ENCODE results near the gene SMC6. TPM values are rescaled to one million over a fixed set of nuclear protein-coding genes. Genes with fewer than 3 reads are reported as not detected.

SMC6 gene
- total RNA-seq, 4 donors from 2014 or later: 15.7 to 49.1 (median 36.2) TPM

DNA sequence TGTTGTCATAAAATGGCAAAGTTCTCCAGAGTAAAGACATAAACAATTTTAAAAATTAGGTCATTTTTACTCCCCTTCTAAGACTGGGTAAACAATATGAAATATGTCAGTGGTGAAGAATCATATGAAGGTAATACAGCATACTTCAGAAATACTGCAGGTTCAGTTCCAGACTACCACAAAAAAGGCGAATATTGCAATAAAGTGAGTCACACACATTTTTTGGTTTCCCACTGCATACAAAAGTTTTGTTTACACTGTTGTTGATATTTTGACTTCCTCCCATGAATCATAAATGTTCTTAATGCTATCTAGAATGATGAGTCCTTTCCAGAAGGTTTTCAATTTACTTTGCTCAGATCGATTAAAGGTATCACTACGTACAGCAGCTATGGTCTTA lies 73.5 kb downstream of the SMC6 start:
- H3K36me3 ChIP-seq: peaks cover 0 to 39% (median 6%) of the 10 kb centered on the region in 4 donors
- no peak overlapping the region for H3K27ac ChIP-seq
- in situ Hi-C loops (cut with MboI; ENCODE audit: low pct_ligation_motif_present in 1 of 4, low pct_unique_long_range_greater_than_20kb in 1 of 4, low sequenced_read_pairs in 3 of 4) (no loop called here), intact Hi-C loops (cut with DNase I; ENCODE audit: low total_unique reads) (no loop called here)
- no peaks in the 10 kb centered on the region for H3K27me3 ChIP-seq
- 90 to 94% methylated on average over 3 of the region's 3 CpGs for WGBS, 2 donors (ENCODE audit: low coverage in 1 of 2)
- H3K4me3 ChIP-seq: no peak overlapping the region
- TF ChIP-seq, protein P1, sequence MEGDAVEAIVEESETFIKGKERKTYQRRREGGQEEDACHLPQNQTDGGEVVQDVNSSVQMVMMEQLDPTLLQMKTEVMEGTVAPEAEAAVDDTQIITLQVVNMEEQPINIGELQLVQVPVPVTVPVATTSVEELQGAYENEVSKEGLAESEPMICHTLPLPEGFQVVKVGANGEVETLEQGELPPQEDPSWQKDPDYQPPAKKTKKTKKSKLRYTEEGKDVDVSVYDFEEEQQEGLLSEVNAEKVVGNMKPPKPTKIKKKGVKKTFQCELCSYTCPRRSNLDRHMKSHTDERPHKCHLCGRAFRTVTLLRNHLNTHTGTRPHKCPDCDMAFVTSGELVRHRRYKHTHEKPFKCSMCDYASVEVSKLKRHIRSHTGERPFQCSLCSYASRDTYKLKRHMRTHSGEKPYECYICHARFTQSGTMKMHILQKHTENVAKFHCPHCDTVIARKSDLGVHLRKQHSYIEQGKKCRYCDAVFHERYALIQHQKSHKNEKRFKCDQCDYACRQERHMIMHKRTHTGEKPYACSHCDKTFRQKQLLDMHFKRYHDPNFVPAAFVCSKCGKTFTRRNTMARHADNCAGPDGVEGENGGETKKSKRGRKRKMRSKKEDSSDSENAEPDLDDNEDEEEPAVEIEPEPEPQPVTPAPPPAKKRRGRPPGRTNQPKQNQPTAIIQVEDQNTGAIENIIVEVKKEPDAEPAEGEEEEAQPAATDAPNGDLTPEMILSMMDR (IDR thresholded peaks at IDR 0.05): no peak
- no peak for TF ChIP-seq POLR2A (IDR thresholded peaks at IDR 0.05)
- TF ChIP-seq POLR2AphosphoS5 (IDR thresholded peaks at IDR 0.05): no peak
- TF ChIP-seq EP300 (IDR thresholded peaks at IDR 0.05; ENCODE audit: low read depth): no peak
- no peaks in the 10 kb centered on the region for H3K9me3 ChIP-seq
- DNase-seq: no peak
- no peaks in the 10 kb centered on the region for H3K4me1 ChIP-seq

DNA sequence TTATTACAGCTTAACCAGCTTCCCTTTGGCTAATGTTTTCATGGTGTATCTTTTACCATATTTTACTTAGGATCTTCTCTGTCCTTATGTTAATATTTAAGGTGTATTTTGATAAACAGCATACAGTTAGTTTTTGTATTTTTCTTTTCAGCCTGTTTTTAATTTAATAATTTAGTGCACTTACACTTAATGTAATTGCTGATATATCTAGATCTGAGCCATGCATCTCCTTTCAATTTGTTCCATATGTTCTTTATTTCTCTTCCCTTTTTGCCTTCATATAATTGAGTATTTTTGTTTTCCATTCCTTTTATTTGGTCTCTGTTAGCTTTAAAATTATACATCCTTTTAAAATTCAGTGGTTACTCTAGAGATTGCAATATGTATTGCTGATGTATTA lies 78.8 kb downstream of the SMC6 start:
- Histone ChIP-seq H3K36me3 (peaks cover 0 to 23% (median 4%) of the 10 kb centered on the region in 4 donors), H3K27me3 (no peaks in the 10 kb centered on the region), H3K4me3 (no peak overlapping the region), H3K27ac (no peak overlapping the region), H3K9me3 (no peaks in the 10 kb centered on the region), H3K4me1 (no peaks in the 10 kb centered on the region)
- TF ChIP-seq POLR2A (IDR thresholded peaks at IDR 0.05) (no peak), EP300 (IDR thresholded peaks at IDR 0.05; ENCODE audit: low read depth) (no peak), POLR2AphosphoS5 (IDR thresholded peaks at IDR 0.05) (no peak)
- TF ChIP-seq, protein P1 (IDR thresholded peaks at IDR 0.05): no peak
- in situ Hi-C loops (cut with MboI; ENCODE audit: low pct_ligation_motif_present in 1 of 4, low pct_unique_long_range_greater_than_20kb in 1 of 4, low sequenced_read_pairs in 3 of 4): loop anchor here in 2 of 4 donors (25.0 kb wide), 2 partner anchors 213 to 913 kb away; no protein-coding TSS in a partner anchor
- DNase-seq: no peak
- intact Hi-C loops (cut with DNase I; ENCODE audit: low total_unique reads): no loop called here

DNA sequence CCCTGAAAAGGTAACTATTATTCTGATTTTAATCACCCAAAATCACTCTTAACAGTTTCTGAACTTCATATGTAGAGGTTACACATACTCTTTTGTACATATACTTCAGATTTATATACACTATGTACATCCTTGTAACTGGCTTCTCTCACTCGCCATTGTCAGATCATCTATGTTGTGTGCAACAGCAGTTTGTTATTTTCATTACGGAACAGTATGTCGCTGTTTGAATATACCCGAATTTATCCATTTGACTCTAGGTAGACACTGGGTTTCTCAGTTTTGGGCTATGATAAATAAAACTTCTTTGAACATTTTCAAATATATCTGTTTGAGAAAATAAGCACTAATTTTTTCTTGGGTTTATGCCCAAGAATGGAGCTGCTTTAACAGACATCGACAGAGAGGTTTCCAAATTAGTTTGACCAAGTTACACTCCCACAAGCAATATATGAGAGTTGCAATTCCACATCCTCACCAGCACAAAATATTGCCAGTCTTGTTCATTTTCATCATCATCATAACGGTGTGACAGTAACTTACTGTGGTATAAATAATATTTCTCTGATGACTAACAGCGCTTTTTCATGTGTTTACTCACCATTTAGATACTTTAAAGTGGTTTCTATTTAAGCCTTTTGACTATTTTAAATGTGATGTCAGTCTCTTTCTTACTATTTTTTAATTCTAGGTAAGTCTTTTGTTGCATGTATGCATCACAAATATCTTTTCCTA lies 80.9 kb downstream of the SMC6 start:
- intact Hi-C loops (cut with DNase I; ENCODE audit: low total_unique reads) (no loop called here), in situ Hi-C loops (cut with MboI; ENCODE audit: low pct_ligation_motif_present in 1 of 4, low pct_unique_long_range_greater_than_20kb in 1 of 4, low sequenced_read_pairs in 3 of 4) (loop anchor here in 2 of 4 donors (25.0 kb wide), 2 partner anchors 210 to 910 kb away; no protein-coding TSS in a partner anchor)
- peaks cover 0 to 23% (median 9%) of the 10 kb centered on the region in 4 donors for H3K36me3 ChIP-seq
- no peaks in the 10 kb centered on the region for H3K9me3 ChIP-seq
- TF ChIP-seq, protein P1 (IDR thresholded peaks at IDR 0.05): no peak
- TF ChIP-seq EP300 (IDR thresholded peaks at IDR 0.05; ENCODE audit: low read depth): no peak
- TF ChIP-seq POLR2AphosphoS5 (IDR thresholded peaks at IDR 0.05): no peak
- TF ChIP-seq POLR2A (IDR thresholded peaks at IDR 0.05): no peak
- no peaks in the 10 kb centered on the region for H3K4me1 ChIP-seq
- no peak overlapping the region for H3K4me3 ChIP-seq
- no peak for DNase-seq
- 76 to 77% methylated on average over 7 of the region's 7 CpGs for WGBS, 2 donors (ENCODE audit: low coverage in 1 of 2)
- no peaks in the 10 kb centered on the region for H3K27me3 ChIP-seq
- no peak overlapping the region for H3K27ac ChIP-seq

DNA sequence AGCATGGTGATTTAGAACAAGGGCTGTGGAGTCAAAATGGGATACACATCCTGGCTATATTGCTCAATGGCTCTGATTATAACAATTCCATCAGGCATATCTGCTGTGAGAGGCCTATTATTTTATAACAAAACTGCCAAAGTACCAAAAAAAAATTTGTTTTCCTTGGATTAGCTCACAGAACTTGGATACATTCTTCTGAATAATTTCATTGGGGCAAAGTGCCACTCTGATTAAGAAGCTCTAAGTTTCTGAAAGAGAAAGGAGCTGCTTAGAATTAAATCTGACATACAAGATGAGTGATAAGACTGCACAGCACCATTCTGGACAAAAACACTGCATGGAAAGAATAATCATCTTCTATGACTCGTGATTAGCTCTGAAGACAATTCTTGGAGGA lies 85.7 kb downstream of the SMC6 start:
- Histone ChIP-seq H3K9me3 (no peaks in the 10 kb centered on the region), H3K27ac (no peak overlapping the region), H3K36me3 (peaks cover 0 to 39% (median 18%) of the 10 kb centered on the region in 4 donors), H3K4me3 (no peak overlapping the region), H3K4me1 (no peaks in the 10 kb centered on the region), H3K27me3 (no peaks in the 10 kb centered on the region)
- no peak for TF ChIP-seq POLR2AphosphoS5 (IDR thresholded peaks at IDR 0.05)
- TF ChIP-seq EP300 (IDR thresholded peaks at IDR 0.05; ENCODE audit: low read depth): no peak
- no peak for TF ChIP-seq POLR2A (IDR thresholded peaks at IDR 0.05)
- TF ChIP-seq, protein P1 (IDR thresholded peaks at IDR 0.05): no peak
- WGBS, 2 donors (ENCODE audit: low coverage in 1 of 2): 82 to 97% methylated on average over 1 of the region's 1 CpG
- intact Hi-C loops (cut with DNase I; ENCODE audit: low total_unique reads) (no loop called here), in situ Hi-C loops (cut with MboI; ENCODE audit: low pct_ligation_motif_present in 1 of 4, low pct_unique_long_range_greater_than_20kb in 1 of 4, low sequenced_read_pairs in 3 of 4) (loop anchor here in 2 of 4 donors (25.0 kb wide), 2 partner anchors 206 to 906 kb away; no protein-coding TSS in a partner anchor)
- DNase-seq: no peak

Measured in transverse colon (tissue), 4 donors.